Measurements from ENCODE around the gene KRTCAP2.

KRTCAP2 gene

GRCh38 chr1:155130272-155131006, 42.7 kb downstream of the KRTCAP2 start:
- no peak for DNase-seq

- no peak for DNase-seq
These were observed 44.2 kb downstream of the KRTCAP2 start for GRCh38 chr1:155128755-155129473.

- DNase-seq, result no peak
These were observed 44.9 kb downstream of the KRTCAP2 start for GRCh38 chr1:155127967-155128754.

- DNase-seq, result peak; percentile 35
These were observed 45.8 kb downstream of the KRTCAP2 start, which contains the start of gene EFNA1 for GRCh38 chr1:155127105-155127966. TSS of gene EFNA1 (plus strand) at chr1:155127876. CDS start at chr1:155127978, 102 bp downstream.

- peak; percentile 16 for DNase-seq
These were observed 46.5 kb downstream of the KRTCAP2 start for GRCh38 chr1:155126556-155127104.

- DNase-seq, result no peak
These were observed 47.1 kb downstream of the KRTCAP2 start for GRCh38 chr1:155125946-155126555.

- no peak for DNase-seq
These were observed 47.6 kb downstream of the KRTCAP2 start for GRCh38 chr1:155125511-155125945.

- DNase-seq, result no peak
These were observed 48.3 kb downstream of the KRTCAP2 start for GRCh38 chr1:155124503-155125463.

- DNase-seq, result no peak
These were observed 49.3 kb downstream of the KRTCAP2 start for GRCh38 chr1:155123801-155124200.

GRCh38 chr1:155122308-155122707, 50.8 kb downstream of the KRTCAP2 start:
- no peak for DNase-seq

- no peak for DNase-seq
These were observed 51.9 kb downstream of the KRTCAP2 start for GRCh38 chr1:155121249-155121648.

- DNase-seq, result no peak
These were observed 52.9 kb downstream of the KRTCAP2 start for GRCh38 chr1:155120253-155120652.

All from activated CD4-positive, alpha-beta T cell treated with anti-CD3 and anti-CD28 coated beads, Interleukin-10, Interleukin-2, amounts not matched to agents 100 ng/mL and 50 ng/mL, durations not matched to agents 16 hours and 8 hours (primary cell).